Measurements from ENCODE around the gene PODXL2. TPM values are rescaled to one million over a fixed set of nuclear protein-coding genes. Genes with fewer than 3 reads are reported as not detected.

PODXL2 gene
- total RNA-seq, 1 experiment from 2014 or later: 5.7 TPM

- ChIA-PET CTCF (no interaction called here), POLR2A (no interaction called here), RAD21 (ENCODE audit: low non-redundant PET in 1 of 2, low total read pairs in 2 of 2, uncharacterized antibody in 2 of 2, unreplicated experiment in 2 of 2) (no interaction called here)
- Histone ChIP-seq H3K79me2 (ENCODE audit: insufficient read depth, low read length) (no peaks in the 10 kb centered on the region), H3K27me3 (ENCODE audit: insufficient read depth, low read length) (no peaks in the 10 kb centered on the region), H3K9me2 (ENCODE audit: insufficient read depth) (no peaks in the 10 kb centered on the region), H4K20me1 (ENCODE audit: insufficient read depth) (no peaks in the 10 kb centered on the region), H3K9ac (ENCODE audit: low read length) (no peak overlapping the region), H3K4me1 (ENCODE audit: control insufficient read depth in 1 of 2, insufficient read depth in 2 of 2, low read length in 2 of 2) (no peaks in the 10 kb centered on the region), H3K36me3 (ENCODE audit: control insufficient read depth in 1 of 2, insufficient read depth in 2 of 2, low read length in 2 of 2) (no peaks in the 10 kb centered on the region), H3K9me3 (ENCODE audit: control insufficient read depth in 1 of 2, insufficient read depth in 1 of 2, low read depth in 1 of 2, low read length in 2 of 2) (no peaks in the 10 kb centered on the region), H3K4me2 (ENCODE audit: low read length) (no peak overlapping the region), H3K4me3 (replicated peaks in 1 of 2; ENCODE audit: low read depth in 1 of 2, low read length in 2 of 2) (no peak overlapping the region), H3K27ac (ENCODE audit: low read depth, low read length) (no peak overlapping the region), H2AFZ (ENCODE audit: low read depth, low read length, poor library complexity, severe bottlenecking) (no peak overlapping the region)
- no peak for TF ChIP-seq JUND (IDR thresholded peaks at IDR 0.05)
- no peak for TF ChIP-seq YY1 (IDR thresholded peaks at IDR 0.05; ENCODE audit: extremely low read depth, insufficient replicate concordance, low read depth, low read length)
- TF ChIP-seq POLR2A (IDR thresholded peaks at IDR 0.05; ENCODE audit: borderline replicate concordance, extremely low read depth, insufficient read depth, insufficient read length): no peak
- no peak for TF ChIP-seq CEBPB (IDR thresholded peaks at IDR 0.05; ENCODE audit: low read depth)
- no peak for TF ChIP-seq SRF (IDR thresholded peaks at IDR 0.05; ENCODE audit: low read depth)
- no peak for TF ChIP-seq ATF3 (IDR thresholded peaks at IDR 0.05)
- BruUV-seq (replicated peaks): no TSS peak
- DNase-seq (ENCODE audit: low read depth, low spot score) (no peak), ATAC-seq (no peak)
- intact Hi-C loops (cut with micrococcal nuclease): no loop called here
These were observed 90.4 kb downstream of the PODXL2 start for GRCh38 chr3:127719369-127719768.

- no peaks in the 10 kb centered on the region for H3K9me2 ChIP-seq (ENCODE audit: insufficient read depth)
- H3K9me3 ChIP-seq (ENCODE audit: control insufficient read depth in 1 of 2, insufficient read depth in 1 of 2, low read depth in 1 of 2, low read length in 2 of 2): no peaks in the 10 kb centered on the region
- H3K9ac ChIP-seq (ENCODE audit: low read length): no peak overlapping the region
- no peaks in the 10 kb centered on the region for H3K4me1 ChIP-seq (ENCODE audit: control insufficient read depth in 1 of 2, insufficient read depth in 2 of 2, low read length in 2 of 2)
- ChIA-PET POLR2A (no interaction called here), RAD21 (ENCODE audit: low non-redundant PET in 1 of 2, low total read pairs in 2 of 2, uncharacterized antibody in 2 of 2, unreplicated experiment in 2 of 2) (no interaction called here), CTCF (no interaction called here)
- no peaks in the 10 kb centered on the region for H4K20me1 ChIP-seq (ENCODE audit: insufficient read depth)
- no peaks in the 10 kb centered on the region for H3K79me2 ChIP-seq (ENCODE audit: insufficient read depth, low read length)
- H3K4me2 ChIP-seq (ENCODE audit: low read length): no peak overlapping the region
- no TSS peak for BruUV-seq (replicated peaks)
- ATAC-seq (no peak), DNase-seq (ENCODE audit: low read depth, low spot score) (no peak)
- H3K36me3 ChIP-seq (ENCODE audit: control insufficient read depth in 1 of 2, insufficient read depth in 2 of 2, low read length in 2 of 2): no peaks in the 10 kb centered on the region
- no peaks in the 10 kb centered on the region for H3K27me3 ChIP-seq (ENCODE audit: insufficient read depth, low read length)
- TF ChIP-seq CEBPB (IDR thresholded peaks at IDR 0.05; ENCODE audit: low read depth) (no peak), EZH2phosphoT487 (IDR thresholded peaks at IDR 0.05; ENCODE audit: borderline replicate concordance) (no peak), EGR1 (IDR thresholded peaks at IDR 0.05; ENCODE audit: low read depth) (no peak), SIN3A (IDR thresholded peaks at IDR 0.05; ENCODE audit: low read depth) (no peak), RAD21 (IDR thresholded peaks at IDR 0.05; ENCODE audit: low read depth) (no peak), ZBTB33 (IDR thresholded peaks at IDR 0.05; ENCODE audit: extremely low read depth, insufficient replicate concordance, low read length) (no peak), FOSL1 (IDR thresholded peaks at IDR 0.05; ENCODE audit: low read depth) (no peak), MAX (IDR thresholded peaks at IDR 0.05) (no peak)
- intact Hi-C loops (cut with micrococcal nuclease): no loop called here
- H3K4me3 ChIP-seq (replicated peaks in 1 of 2; ENCODE audit: low read depth in 1 of 2, low read length in 2 of 2): no peak overlapping the region
- H3K27ac ChIP-seq (ENCODE audit: low read depth, low read length): no peak overlapping the region
- no peak overlapping the region for H2AFZ ChIP-seq (ENCODE audit: low read depth, low read length, poor library complexity, severe bottlenecking)
These were observed 91.3 kb downstream of the PODXL2 start for GRCh38 chr3:127720161-127720823.
